Raji (cell line): Measurements from ENCODE around the gene RAB17.

Experiments
- POLR2A ChIP-seq: IDR thresholded peaks from 2 replicates; pipeline ENCODE4 v1.6.1; 2011; ENCODE audit warnings: low read depth, low read length, control low read depth; ENCODE audit not compliant: insufficient read depth

The RAB17 gene

GRCh38 chr2:237594514-237594871, 4.0 kb upstream of the RAB17 start:
- no peak for TF ChIP-seq POLR2A

GRCh38 chr2:237593596-237594320, 3.2 kb upstream of the RAB17 start:
- no peak for TF ChIP-seq POLR2A

DNA sequence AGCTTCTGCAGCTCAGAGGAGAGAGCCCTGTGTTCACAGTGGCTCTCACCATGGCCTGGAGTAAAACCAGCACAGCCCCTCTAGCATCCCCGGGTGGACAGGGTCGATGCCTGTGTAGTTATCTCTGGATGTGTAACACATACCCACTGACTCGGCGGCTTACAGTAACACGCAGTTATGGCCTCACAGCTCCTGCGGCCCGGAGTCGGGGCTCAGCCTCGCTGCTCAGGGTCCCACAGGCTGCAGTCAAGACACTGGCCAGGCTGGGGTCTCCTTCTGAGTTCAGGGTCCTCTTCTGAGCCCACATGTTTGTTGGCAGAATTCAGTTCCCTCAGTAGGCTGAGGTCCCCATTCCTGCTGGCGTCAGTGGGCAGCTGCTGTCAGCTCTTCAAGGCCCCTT, 2.5 kb upstream of the RAB17 start:
- TF ChIP-seq POLR2A: no peak

- TF ChIP-seq POLR2A: no peak
Observed at GRCh38 chr2:237592425-237592980, 2.0 kb upstream of the RAB17 start.

GRCh38 chr2:237591141-237591881, 777 bp upstream of the RAB17 start:
- TF ChIP-seq POLR2A: no peak

DNA sequence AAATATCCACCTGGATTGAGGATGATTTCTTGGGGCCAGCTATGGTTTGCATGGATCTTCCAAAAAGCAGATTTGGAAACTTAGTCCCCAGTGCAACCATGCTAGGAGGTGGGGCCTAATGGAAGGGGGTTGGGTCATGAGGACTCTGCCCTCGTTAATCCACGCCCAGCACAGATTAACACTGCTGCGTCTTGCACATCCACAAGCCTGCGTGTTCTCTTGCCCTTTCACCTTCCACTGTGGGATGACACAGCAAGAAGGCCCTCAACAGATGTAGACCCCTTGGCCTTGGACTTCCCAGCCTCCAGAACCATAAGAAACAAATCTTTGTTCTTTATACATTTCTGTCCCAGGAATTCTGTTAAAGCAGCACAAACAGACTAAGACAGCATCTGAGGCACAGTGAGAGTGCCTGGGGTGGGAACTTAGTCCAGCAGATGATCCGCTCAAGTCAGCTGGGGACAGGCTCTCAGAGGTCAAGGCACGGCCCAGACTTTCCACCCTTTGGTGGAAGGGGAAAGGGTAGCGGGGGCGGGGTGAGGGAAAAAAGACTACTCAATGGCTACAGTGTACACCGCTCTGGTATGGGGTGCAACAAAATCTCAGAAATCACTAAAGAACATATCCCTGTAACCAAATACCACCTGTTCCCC, 2.4 kb downstream of the RAB17 start:
- no peak for TF ChIP-seq POLR2A

GRCh38 chr2:237585590-237586221, 4.8 kb downstream of the RAB17 start:
- no peak for TF ChIP-seq POLR2A

- TF ChIP-seq POLR2A: no peak
Observed at GRCh38 chr2:237583385-237584295, 6.9 kb downstream of the RAB17 start.

GRCh38 chr2:237581751-237582746, 8.5 kb downstream of the RAB17 start:
- TF ChIP-seq POLR2A: no peak

DNA sequence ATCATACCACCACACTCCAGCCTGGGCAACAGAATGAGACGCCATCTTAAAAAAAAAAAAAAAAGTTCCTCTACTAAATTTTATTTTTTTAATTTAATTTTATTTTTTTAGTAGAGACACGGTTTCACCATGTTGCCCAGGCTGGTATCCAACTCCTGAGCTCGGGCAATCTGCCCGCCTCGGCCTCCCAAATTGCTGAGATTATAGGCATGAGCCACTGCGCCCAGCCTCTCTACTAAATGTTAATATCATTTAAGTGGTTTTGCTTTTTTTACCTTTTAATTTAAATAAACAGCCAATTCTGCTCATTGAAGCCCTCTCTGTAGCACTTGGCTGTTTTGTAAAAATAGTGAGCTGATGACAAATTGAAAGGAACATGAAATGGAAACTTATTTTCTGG, 9.2 kb downstream of the RAB17 start:
- TF ChIP-seq POLR2A: no peak

GRCh38 chr2:237577956-237578870, 12.3 kb downstream of the RAB17 start:
- TF ChIP-seq POLR2A: no peak

DNA sequence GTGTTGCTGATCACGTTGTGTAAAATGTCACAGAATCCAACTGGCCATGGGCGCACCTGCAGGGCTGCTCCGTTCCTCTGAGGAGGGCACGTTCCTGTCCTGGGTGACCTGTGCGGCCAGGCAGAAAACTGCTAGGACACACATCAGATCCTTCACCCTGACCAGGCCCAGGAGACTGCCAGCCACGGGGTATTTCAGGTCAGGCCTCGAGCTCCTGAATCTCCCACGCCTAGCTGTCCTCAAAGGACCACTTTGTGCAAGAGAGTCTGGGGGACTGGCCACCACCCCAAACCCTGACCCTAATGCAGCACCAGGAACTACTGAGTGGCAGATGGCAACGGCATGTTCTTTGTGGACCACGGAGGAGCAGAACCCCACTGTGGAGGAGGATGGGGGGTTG, 13.1 kb downstream of the RAB17 start:
- no peak for TF ChIP-seq POLR2A
